ENCODE data around the gene KRT71. TPM values are rescaled to one million over a fixed set of nuclear protein-coding genes. Genes with fewer than 3 reads are reported as not detected.
A peak's percentile ranks its signal among the peaks of the same experiment; 100 is the strongest.

KRT71 gene
- total RNA-seq, 1 donor: not detected

GRCh38 chr12:52551216-52551865, 1.6 kb downstream of the KRT71 start:
- DNase-seq (ENCODE audit: insufficient read length, low spot score, missing footprints): peak; percentile 8
- peaks cover 45% of the 10 kb centered on the region for H3K27me3 ChIP-seq (ENCODE audit: insufficient read depth, low read length)
- no peak overlapping the region for H2AFZ ChIP-seq (ENCODE audit: low read length)

GRCh38 chr12:52546126-52546525, 6.8 kb downstream of the KRT71 start:
- Histone ChIP-seq H3K4me1 (ENCODE audit: insufficient read depth, low read length) (no peaks in the 10 kb centered on the region), H4K20me1 (ENCODE audit: insufficient read depth, low read length) (peaks cover 3% of the 10 kb centered on the region), H3K4me3 (ENCODE audit: insufficient read depth, low read length) (no peak overlapping the region), H2AFZ (ENCODE audit: low read length) (no peak overlapping the region), H3K9me3 (ENCODE audit: low read depth, low read length) (no peaks in the 10 kb centered on the region), H3K36me3 (ENCODE audit: insufficient read depth, low read length) (no peaks in the 10 kb centered on the region), H3K27ac (ENCODE audit: low read depth, low read length) (no peak overlapping the region), H3K4me2 (ENCODE audit: insufficient read depth, low read length) (no peak overlapping the region), H3K79me2 (ENCODE audit: insufficient read depth, low read length) (no peaks in the 10 kb centered on the region), H3K27me3 (ENCODE audit: insufficient read depth, low read length) (peaks cover 33% of the 10 kb centered on the region)
- no peak for TF ChIP-seq CTCF (IDR thresholded peaks at IDR 0.05; ENCODE audit: extremely low read depth, low read depth, low read length)
- no peak for DNase-seq (ENCODE audit: insufficient read length, low spot score, missing footprints)

More at GRCh38 chr12:52551216-52551865, 1.6 kb downstream of the KRT71 start:
- Histone ChIP-seq H3K79me2 (ENCODE audit: insufficient read depth, low read length) (no peaks in the 10 kb centered on the region), H3K4me3 (ENCODE audit: insufficient read depth, low read length) (no peak overlapping the region), H3K9me3 (ENCODE audit: low read depth, low read length) (no peaks in the 10 kb centered on the region), H3K27ac (ENCODE audit: low read depth, low read length) (no peak overlapping the region), H3K4me2 (ENCODE audit: insufficient read depth, low read length) (no peak overlapping the region), H3K4me1 (ENCODE audit: insufficient read depth, low read length) (no peaks in the 10 kb centered on the region), H4K20me1 (ENCODE audit: insufficient read depth, low read length) (peaks cover 3% of the 10 kb centered on the region), H3K36me3 (ENCODE audit: insufficient read depth, low read length) (no peaks in the 10 kb centered on the region)
- TF ChIP-seq CTCF (IDR thresholded peaks at IDR 0.05; ENCODE audit: extremely low read depth, low read depth, low read length): no peak

GRCh38 chr12:52543985-52544883, 8.7 kb downstream of the KRT71 start:
- TF ChIP-seq CTCF (IDR thresholded peaks at IDR 0.05; ENCODE audit: extremely low read depth, low read depth, low read length): peak; percentile 26
- H3K4me1 ChIP-seq (ENCODE audit: insufficient read depth, low read length): no peaks in the 10 kb centered on the region
- no peak overlapping the region for H3K27ac ChIP-seq (ENCODE audit: low read depth, low read length)
- peak overlapping the region; percentile 23 for H3K4me2 ChIP-seq (ENCODE audit: insufficient read depth, low read length)
- H3K79me2 ChIP-seq (ENCODE audit: insufficient read depth, low read length): no peaks in the 10 kb centered on the region
- H3K36me3 ChIP-seq (ENCODE audit: insufficient read depth, low read length): no peaks in the 10 kb centered on the region
- DNase-seq (ENCODE audit: insufficient read length, low spot score, missing footprints): peak; percentile 93
- no peaks in the 10 kb centered on the region for H3K9me3 ChIP-seq (ENCODE audit: low read depth, low read length)
- no peaks in the 10 kb centered on the region for H4K20me1 ChIP-seq (ENCODE audit: insufficient read depth, low read length)
- no peak overlapping the region for H3K4me3 ChIP-seq (ENCODE audit: insufficient read depth, low read length)
- H3K27me3 ChIP-seq (ENCODE audit: insufficient read depth, low read length): peaks cover 17% of the 10 kb centered on the region
- H2AFZ ChIP-seq (ENCODE audit: low read length): no peak overlapping the region

- no peak overlapping the region for H2AFZ ChIP-seq (ENCODE audit: low read length)
- no peak overlapping the region for H3K4me2 ChIP-seq (ENCODE audit: insufficient read depth, low read length)
- no peaks in the 10 kb centered on the region for H3K79me2 ChIP-seq (ENCODE audit: insufficient read depth, low read length)
- no peak overlapping the region for H3K27ac ChIP-seq (ENCODE audit: low read depth, low read length)
- H3K36me3 ChIP-seq (ENCODE audit: insufficient read depth, low read length): no peaks in the 10 kb centered on the region
- no peaks in the 10 kb centered on the region for H3K9me3 ChIP-seq (ENCODE audit: low read depth, low read length)
- H3K4me1 ChIP-seq (ENCODE audit: insufficient read depth, low read length): no peaks in the 10 kb centered on the region
- DNase-seq (ENCODE audit: insufficient read length, low spot score, missing footprints): no peak
- no peaks in the 10 kb centered on the region for H4K20me1 ChIP-seq (ENCODE audit: insufficient read depth, low read length)
- H3K27me3 ChIP-seq (ENCODE audit: insufficient read depth, low read length): peaks cover 14% of the 10 kb centered on the region
- H3K4me3 ChIP-seq (ENCODE audit: insufficient read depth, low read length): no peak overlapping the region
- TF ChIP-seq CTCF (IDR thresholded peaks at IDR 0.05; ENCODE audit: extremely low read depth, low read depth, low read length): no peak
These were observed 10.1 kb downstream of the KRT71 start for GRCh38 chr12:52542785-52543318.
